Right ventricle myocardium inferior (tissue), 1 donor: ENCODE results near the gene KCNT1. TPM values are rescaled to one million over a fixed set of nuclear protein-coding genes. Genes with fewer than 3 reads are reported as not detected.

Experiments
- ATAC-seq: fragments of 200-7000 bp; cut with Tn5 transposase; one replicate; pipeline ENCODE4 v1.9.1; 2020; ENCODE audit warnings: mild to moderate bottlenecking, moderate library complexity
- DNase-seq: peaks from one replicate; pipeline ENCODE4 v3.0.0; 2021; ENCODE audit errors: missing footprints
- intact Hi-C: fragments of 100-400 bp; cut with DNase I; formaldehyde crosslinking; loops from one replicate; pipeline ENCODE4 v1.11.0; 2022
- total RNA-seq: library from RNA; stranded (reverse); fragmentation: NEBNext Ultra II Directional; extraction: Animal tissue kit (Norgen Biotek cat#: 25700); gene quantifications from one replicate; pipeline ENCODE4 v1.2.1, GENCODE V29; 2021
- donor health status: DM: no; HTN: yes; CAD: no; lungs with severe emphysema.

The KCNT1 gene
- total RNA-seq, 1 donor from 2014 or later, result 2.6 TPM

DNA sequence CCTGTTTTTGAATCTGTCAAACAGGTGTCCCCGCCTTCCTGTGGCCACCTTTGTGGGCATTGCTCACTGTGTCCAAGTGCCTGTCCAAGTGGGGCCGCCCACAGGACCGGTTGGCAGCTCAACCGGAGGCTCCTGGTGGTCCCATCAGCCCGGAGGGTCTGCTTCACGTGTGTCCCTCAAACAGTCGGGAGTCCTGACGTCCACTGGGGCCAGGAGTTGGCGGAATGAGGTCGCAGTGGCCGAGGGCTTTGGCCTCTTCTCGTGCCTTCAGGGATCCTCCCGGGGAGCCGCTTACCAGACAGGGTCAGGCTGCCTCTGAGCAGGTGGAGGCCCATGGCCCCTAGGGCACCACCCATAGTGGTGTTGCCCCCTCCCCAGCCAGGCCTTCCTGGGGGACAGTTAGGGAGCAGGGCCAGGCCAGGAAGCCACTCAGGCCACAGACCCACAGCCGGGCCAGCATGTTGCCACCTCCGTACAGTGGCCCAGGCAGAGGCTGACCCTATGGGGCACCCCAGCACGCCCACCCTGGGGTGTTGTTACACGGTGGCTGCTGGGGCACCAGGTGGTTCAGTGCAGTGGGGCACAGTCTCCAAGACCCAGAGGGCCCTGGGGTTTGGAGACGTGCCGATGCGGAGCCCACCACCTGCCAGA is 69.5 kb downstream of the KCNT1 start:
- DNase-seq (no peak), ATAC-seq (no peak)
- intact Hi-C loops, result no loop called here

DNA sequence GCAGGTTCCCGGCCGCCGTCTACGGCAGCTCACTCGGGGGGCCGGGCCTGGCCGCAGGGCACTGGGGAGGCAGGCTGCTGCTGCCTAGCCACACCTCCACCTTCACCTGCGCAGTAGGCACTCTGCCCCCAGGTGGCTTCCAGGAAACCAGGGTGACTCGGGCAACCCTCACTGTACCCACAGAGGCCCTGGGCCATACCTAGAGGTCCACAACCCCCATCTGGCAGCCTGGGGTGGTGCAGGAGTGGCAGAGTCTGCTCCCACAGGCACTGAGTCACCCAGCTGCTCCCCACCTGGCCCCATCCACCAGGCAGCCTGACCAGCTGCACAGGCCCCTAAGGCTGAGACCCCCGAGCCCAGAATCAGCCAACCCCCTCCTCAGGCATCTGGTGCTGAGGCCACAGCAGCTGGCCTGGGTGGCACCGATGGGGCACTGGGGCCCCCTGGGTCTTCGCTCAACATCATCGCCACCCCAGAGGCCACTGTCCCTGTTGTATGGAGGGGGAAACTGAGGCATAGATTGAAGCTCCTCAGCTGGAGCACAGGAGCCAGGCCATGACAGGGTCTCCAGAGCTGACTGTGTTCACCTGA is 70.2 kb downstream of the KCNT1 start:
- intact Hi-C loops, result no loop called here
- no peak for ATAC-seq
- DNase-seq, result no peak

DNA sequence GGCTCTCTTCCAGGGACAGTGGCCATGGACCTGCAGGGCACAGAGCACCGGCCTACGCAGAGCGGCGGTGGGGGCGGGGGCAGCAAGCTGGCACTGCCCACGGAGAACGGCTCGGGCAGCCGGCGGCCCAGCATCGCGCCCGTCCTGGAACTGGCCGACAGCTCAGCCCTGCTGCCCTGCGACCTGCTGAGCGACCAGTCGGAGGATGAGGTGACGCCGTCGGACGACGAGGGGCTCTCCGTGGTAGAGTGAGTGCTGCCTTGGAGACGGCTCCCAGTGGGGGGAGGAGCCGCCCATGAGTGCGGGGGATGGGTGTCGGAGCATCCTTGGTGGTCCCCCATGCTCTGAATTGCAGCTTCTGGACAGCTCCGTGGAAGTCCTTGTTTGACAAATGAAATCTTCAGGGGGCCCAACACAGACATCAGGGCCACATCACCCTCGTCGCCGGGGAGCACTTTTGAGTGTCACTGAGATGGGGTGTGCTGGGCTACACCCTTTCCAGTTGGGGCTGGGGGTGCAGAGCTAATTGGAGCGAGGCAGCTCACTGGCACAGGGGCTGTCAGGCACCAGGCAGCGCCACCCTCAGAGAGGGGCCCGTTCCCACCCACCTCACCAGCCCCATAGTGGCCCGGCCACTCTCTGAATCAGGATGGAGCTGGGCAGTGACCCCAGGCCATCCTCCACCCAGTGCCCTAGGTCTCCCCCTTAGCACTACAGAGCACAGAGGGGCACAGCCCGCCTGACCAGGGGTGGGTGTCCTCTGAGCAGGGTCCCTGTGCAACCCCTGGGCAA is 70.9 kb downstream of the KCNT1 start:
- no peak for DNase-seq
- ATAC-seq, result no peak
- intact Hi-C loops, result no loop called here

DNA sequence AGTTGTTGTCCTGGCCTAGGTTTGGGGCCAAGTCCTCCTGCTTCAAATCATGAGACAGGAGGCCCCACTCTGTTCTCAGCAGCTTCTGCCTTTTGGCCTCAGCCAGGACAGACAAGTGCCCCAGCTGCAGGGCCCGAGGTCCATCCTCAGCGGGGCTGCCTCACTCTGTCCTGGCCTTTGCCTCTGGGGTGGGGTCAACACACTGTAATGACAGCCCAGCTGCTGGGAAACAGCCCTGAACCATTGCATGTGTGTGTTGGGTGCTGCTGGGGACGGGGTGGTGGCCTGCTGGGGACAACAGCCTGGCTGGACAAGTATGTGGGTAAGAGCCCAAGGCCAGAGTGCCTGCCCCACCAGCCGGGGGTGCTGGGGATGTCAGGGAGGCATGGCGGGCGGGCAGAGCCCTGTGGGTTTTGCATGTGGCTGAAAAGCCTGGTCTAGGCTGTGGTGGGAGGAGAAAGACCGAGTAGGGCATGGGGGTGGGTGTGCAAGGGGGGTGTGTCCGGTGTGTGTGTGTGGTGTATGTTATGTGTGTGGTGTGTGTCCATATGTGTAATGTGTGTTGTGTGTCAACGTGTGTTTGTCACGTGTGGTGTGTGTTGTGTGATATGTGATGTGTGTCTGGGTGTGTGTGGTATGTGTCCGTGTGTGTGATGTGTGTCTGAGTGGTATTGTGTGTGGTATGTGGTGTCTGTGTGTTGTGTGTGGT is 71.7 kb downstream of the KCNT1 start:
- ATAC-seq (no peak), DNase-seq (no peak)
- intact Hi-C loops, result no loop called here

DNA sequence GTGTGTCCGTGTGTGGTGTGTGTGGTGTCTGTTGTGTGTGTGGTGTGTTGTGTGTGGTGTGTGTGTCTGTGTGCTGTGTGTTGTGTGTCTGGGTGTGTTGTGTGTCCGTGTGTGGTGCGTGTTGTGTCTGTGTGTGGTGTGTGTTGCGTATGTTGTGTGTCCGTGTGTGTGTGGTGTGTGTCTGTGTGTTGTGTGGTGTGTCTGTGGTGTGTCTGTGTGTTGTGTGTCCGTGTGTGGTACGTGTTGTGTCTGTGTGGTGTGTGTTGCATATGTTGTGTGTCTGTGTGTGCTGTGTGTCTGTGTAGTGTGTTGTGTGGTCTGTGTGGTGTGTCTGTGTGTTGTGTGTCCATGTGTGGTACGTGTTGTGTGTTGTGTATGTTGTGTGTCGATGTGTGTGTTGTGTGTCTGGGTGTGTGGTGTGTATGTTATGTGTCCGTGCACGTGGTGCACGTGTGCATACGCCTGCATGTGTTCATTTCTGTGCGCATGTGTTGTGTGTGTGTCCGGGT is 72.3 kb downstream of the KCNT1 start:
- ATAC-seq (no peak), DNase-seq (no peak)

DNA sequence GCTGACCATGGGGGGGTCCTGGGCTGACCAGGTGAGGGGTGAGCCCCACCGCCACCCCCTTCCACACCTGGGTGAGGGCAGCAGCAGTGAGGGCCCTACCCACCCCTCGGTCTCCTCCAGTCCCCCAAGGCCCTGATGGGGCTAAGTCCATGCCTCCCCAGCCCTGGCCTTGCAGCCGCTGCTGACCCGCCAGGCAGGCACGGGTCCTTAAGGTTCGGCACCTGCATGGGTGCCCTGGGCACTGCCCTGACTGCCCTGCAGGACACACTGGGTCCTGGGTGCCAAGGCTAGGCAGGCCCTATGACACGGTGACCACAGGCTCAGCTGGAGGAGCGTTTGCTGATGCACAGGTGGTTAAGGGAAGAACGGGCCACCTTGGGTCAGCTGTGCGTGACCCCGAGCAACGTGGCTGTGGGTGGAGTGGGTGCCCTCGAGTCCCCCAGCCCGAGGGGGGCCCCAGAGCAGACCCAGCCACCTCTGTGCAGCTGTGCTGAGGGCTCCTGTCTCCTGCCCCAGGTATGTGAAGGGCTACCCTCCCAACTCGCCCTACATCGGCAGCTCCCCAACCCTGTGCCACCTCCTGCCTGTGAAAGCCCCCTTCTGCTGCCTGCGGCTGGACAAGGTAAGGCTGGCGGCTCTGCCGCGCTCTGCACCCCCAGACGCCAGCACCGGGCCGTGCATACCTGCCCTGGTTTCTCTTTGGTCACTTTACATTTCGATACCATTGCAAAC is 73.0 kb downstream of the KCNT1 start:
- no peak for ATAC-seq
- DNase-seq, result no peak
- intact Hi-C loops, result no loop called here

More for the DNA sequence above, 72.3 kb downstream of the KCNT1 start:
- intact Hi-C loops, result no loop called here

DNA sequence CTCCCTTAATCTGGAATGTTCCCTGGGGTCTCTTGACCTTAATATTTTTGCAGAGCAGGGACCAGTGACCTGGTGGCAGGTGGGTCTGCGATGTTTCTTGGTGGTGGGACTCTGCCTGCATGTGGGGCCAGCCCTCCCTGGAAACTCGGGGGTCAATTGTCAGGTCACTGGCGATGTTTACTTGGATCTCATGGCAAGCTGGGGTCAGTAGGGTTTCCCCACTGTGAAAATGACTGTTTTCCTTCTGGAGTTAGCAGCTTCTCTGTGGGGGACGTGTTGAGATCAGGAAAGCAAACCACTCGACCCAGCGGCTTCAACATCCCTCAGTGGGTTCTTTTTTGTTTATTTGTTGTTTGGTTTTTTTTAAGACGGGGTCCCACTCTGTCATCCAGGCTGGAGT is 73.9 kb downstream of the KCNT1 start:
- DNase-seq (no peak), ATAC-seq (no peak)
- intact Hi-C loops, result no loop called here

DNA sequence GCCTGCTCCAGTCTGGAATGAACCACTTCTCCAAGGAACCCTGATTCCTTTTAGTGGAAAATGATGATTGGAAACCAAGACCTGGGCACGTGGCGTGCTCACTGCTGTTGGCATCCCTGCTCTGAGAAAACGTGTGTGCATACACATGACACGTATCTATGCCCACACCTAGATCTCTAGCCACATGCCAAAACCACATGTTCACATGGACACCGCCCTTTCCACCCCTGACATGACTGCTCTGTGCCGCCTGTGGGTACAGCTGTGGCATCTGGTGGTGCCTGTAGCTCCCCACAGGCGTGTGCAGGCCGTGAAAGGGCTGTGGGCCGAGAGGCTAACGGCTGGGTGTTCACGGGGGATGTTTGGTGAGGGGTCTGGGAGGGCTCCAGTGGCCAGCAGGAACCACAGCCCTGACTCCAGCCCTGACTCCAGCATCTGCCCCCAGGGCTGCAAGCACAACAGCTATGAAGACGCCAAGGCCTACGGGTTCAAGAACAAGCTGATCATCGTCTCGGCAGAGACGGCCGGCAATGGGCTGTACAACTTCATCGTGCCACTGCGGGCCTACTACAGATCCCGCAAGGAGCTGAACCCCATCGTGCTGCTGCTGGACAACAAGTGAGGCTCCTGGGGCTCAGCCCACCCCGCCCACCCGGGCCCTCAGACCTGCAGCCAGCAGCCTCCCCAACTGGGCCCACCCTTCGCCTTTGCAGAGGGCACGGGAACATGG is 75.1 kb downstream of the KCNT1 start:
- DNase-seq (no peak), ATAC-seq (no peak)
- intact Hi-C loops, result no loop called here

DNA sequence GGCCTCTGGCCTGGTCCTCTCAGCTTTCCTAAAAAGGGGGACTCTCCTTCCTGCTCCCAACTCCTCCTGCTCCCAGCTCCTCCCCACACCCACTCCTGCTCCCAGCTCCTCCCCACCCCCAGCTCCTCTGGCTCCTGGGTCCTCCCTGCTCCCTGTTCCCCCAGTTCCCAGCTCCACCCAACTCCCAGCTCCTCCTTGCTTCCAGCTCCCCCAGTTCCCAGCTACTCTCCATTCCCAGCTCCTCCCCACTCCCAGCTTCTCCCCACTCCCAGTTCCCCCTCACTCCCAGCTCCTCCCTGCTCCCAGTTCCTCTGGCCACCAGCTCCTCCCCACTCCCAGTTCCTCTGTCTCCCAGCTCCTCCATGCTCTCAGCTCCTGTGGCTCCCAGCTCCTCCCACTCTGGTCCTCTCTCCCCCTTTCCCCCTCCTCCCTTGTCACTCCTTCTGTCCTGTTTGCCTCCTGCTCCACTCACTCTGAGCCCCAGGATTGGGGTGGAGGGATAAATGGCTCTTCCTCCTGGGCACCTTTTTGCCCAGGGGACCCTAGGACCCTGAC is 75.7 kb downstream of the KCNT1 start:
- intact Hi-C loops, result no loop called here
- ATAC-seq, result no peak
- no peak for DNase-seq

DNA sequence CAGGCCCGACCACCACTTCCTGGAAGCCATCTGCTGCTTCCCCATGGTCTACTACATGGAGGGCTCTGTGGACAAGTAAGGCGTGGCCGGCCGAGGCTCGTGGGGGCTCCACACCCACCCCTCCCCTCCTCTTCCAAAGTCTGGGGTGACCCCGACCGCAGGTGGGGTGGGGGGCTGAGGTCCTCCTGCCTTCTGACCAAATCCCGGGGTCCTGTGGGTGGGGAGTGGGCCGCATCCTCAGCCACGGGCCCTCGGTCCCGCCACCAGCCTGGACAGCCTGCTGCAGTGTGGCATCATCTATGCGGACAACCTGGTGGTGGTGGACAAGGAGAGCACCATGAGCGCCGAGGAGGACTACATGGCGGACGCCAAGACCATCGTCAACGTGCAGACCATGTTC is 76.4 kb downstream of the KCNT1 start:
- no peak for ATAC-seq
- intact Hi-C loops, result no loop called here
- no peak for DNase-seq

DNA sequence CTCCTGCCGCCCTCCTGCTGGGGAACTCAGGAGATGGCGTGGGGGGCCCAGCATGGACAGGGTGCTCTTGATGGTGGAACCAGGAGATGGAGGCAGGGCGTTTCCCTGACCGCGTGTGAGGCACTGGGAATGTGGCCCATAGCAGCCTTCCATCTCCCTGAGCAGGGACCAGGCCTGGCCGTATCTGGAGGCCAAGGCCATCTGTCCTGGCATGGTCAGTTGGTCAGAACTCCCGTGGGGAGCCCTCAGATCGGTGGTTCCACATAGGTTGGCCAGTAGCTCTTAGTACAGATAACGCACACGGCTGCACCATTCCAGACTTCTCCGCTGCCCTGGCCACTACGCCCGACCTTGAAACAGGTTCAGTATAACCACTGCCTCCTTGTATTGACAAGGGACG is 77.6 kb downstream of the KCNT1 start:
- intact Hi-C loops, result no loop called here
- no peak for ATAC-seq
- no peak for DNase-seq

DNA sequence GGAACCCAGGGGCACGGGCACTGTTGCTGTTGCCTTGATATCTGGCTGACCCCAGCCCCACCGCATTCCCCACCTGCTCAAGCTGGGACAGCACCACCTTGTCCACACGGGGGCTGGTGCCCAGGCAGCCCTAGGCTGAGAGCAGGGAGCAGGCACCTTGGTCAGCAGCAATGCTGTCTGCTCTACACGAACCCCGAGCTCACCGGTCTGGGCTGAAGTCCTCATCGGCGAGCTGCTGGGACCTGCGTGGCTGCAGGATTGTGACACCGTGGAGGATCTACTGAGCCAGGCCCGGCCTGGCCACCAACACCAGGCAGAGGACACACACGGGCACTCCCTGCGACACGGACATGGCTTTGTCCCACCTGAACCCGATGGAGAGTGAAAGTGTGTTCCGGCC is 78.1 kb downstream of the KCNT1 start:
- intact Hi-C loops, result no loop called here

DNA sequence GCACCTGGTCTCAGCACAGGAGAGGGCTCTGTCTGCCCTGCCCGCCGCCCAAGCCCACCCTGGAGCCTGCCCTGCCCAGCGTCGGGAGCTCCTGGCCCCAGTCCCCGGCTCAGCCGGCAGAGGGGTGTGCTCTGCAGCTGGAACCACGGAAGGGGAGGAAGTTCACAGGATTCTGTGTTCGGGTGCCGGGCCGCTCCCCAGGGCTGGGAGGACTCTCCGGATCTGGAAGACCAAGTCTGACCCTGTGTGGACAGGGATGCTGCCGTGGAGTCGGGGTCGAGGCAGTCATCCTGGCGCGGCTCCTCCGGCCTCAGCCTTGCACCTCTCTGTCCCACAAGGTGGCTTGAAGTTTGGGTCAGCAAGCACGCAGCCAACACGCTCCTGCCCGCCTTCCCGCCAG is 78.6 kb downstream of the KCNT1 start:
- intact Hi-C loops, result no loop called here
- no peak for ATAC-seq
- no peak for DNase-seq

More for the DNA sequence above, 78.1 kb downstream of the KCNT1 start:
- ATAC-seq (no peak), DNase-seq (no peak)

DNA sequence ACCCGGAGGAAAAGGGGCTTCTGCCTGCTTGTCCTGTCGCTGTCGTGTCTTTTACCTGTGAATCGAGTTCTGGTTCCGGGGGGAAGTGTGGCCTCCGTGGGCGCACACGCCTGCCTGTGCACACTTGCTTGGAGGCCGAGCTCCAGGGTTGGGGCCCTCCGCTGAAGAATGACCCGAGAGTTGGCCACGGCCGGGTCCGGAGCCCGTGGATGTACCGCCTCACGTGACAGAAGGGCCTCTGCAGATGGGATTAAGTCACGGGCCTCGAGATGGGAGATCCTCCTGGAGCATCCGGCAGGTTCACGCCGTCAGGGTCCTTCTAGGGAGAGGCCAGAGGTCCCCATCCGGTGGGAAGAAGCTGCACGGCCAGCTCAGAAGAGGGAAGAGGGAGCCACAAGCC is 81.0 kb downstream of the KCNT1 start:
- no peak for DNase-seq
- no peak for ATAC-seq
- intact Hi-C loops, result no loop called here

DNA sequence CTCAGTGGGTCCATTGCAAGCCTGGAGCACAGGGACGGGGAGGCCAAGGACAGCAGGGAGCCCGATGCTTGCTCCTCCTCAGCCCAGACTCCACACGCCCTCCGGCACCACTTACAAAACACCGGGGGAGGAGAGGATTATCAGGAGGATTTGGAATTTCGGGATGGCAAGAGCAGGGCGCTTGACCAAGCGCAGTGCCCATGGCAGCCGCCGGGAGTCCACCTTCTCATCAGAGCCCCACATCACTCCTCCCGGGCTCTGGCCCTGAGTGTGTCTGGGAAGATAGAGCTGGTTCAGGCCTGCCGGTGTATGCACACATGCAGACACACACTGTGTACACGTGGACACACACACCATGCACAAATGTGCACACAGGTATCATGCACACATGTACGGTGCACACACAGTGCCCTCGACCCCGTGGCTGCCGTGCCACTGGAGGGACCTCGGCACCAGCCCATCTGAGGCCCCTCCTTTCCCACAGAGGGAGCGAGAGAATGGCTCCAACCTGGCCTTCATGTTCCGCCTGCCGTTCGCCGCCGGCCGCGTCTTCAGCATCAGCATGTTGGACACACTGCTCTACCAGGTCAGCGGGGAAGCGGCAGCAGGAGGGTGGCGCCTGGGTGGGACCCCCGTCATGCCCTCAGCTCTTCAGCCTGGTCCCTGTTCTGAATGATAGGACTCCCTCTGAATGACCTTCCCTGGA is 81.7 kb downstream of the KCNT1 start:
- DNase-seq (no peak), ATAC-seq (no peak)
- intact Hi-C loops, result no loop called here

DNA sequence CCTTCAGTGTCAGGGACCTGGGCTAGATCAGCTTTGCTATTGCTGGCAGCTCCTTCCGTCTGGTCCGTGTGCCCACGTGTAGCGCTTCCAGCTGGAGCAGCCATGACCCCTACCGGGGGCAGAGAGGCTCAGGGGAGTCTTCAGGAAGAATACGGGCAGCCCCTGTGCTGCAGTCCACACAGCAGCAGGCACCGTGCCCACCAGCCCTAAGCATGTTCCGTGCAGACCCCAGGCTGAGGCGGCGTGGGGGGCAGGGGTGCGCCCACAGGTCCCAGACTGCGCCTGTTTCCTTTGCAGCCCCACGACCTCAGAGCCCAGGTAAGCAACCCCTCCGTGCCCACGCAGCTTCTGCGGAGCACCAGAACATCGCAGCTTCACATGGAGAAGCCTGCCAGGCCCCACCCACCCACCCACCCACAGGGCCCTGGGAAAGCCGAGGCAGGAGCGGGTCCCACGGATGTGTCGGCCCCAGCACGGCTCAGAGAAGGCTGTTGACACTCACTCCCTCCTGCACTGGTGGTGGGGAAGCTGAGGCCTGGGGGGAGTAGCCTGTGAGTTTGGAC is 83.1 kb downstream of the KCNT1 start:
- ATAC-seq (no peak), DNase-seq (no peak)
- intact Hi-C loops, result no loop called here

DNA sequence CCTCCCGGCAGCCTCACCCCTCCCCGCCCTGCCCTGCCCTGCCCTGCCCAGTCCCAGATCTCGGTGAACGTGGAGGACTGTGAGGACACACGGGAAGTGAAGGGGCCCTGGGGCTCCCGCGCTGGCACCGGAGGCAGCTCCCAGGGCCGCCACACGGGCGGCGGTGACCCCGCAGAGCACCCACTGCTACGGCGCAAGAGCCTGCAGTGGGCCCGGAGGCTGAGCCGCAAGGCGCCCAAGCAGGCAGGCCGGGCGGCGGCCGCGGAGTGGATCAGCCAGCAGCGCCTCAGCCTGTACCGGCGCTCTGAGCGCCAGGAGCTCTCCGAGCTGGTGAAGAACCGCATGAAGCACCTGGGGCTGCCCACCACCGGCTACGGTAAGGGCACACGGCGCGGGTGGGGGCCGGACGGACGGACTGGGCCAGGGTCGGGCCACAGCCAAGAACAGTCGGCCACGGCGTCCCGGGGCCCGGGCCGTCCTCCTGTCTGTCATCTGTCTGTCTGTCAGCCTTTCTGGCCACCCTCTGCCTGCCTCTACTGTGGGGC is 84.2 kb downstream of the KCNT1 start:
- ATAC-seq, result no peak

More for the DNA sequence above, 84.2 kb downstream of the KCNT1 start:
- DNase-seq, result no peak
- intact Hi-C loops, result no loop called here
